Vagina (tissue), 2 donors: ENCODE results near the gene CD79B.
"Not testable (repeated sequence)": the region's sequence is repeated elsewhere in the genome, so short reads cannot be mapped to it uniquely, and the experiment has no call there.

Source experiments
- POLR2AphosphoS5 ChIP-seq, 2 donors: sonication (generic); formaldehyde crosslinking; IDR thresholded peaks; one replicate each; pipeline ENCODE4 v1.9.0; 2017; ENCODE audit warnings: antibody characterized with exemption in 2 of 2, mild to moderate bottlenecking in 2 of 2, low read depth in 1 of 2; ENCODE audit not compliant: insufficient read depth in 1 of 2
- TF ChIP-seq, protein P1 (sequence below), 3 experiments: fragments of 450-650 bp in 2 of 3; fragments of 200-600 bp in 1 of 3; sonication (generic) in 1 of 3; IDR thresholded peaks; one replicate each; pipeline ENCODE4 v1.5.1; 2017 to 2019; ENCODE audit warnings: antibody characterized with exemption in 3 of 3, mild to moderate bottlenecking in 2 of 3, moderate library complexity in 2 of 3

- TF ChIP-seq, protein P1, sequence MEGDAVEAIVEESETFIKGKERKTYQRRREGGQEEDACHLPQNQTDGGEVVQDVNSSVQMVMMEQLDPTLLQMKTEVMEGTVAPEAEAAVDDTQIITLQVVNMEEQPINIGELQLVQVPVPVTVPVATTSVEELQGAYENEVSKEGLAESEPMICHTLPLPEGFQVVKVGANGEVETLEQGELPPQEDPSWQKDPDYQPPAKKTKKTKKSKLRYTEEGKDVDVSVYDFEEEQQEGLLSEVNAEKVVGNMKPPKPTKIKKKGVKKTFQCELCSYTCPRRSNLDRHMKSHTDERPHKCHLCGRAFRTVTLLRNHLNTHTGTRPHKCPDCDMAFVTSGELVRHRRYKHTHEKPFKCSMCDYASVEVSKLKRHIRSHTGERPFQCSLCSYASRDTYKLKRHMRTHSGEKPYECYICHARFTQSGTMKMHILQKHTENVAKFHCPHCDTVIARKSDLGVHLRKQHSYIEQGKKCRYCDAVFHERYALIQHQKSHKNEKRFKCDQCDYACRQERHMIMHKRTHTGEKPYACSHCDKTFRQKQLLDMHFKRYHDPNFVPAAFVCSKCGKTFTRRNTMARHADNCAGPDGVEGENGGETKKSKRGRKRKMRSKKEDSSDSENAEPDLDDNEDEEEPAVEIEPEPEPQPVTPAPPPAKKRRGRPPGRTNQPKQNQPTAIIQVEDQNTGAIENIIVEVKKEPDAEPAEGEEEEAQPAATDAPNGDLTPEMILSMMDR (IDR thresholded peaks at IDR 0.05) = not testable (repeated sequence)
- not testable (repeated sequence) for TF ChIP-seq POLR2AphosphoS5 (IDR thresholded peaks at IDR 0.05; ENCODE audit: insufficient read depth in 1 of 2, low read depth in 1 of 2)
Observed at GRCh38 chr17:63885119-63885518, 47.0 kb downstream of the CD79B start.
